Endothelial cell (in vitro differentiated cells): Measurements from ENCODE around the gene SLC9A3. TPM values are rescaled to one million over a fixed set of nuclear protein-coding genes. Genes with fewer than 3 reads are reported as not detected.

Experiments
- DNase-seq: peaks from one replicate; pipeline ENCODE4 v3.0.0; 2021; ENCODE audit warnings: low spot score
- H3K27ac Mint-ChIP-seq: one replicate; pipeline ENCODE4 v1.8.0; 2021; ENCODE audit warnings: mixed read lengths, inconsistent platforms; ENCODE audit not compliant: unreplicated experiment
- H3K27me3 Mint-ChIP-seq: one replicate; pipeline ENCODE4 v1.8.0; 2021; ENCODE audit warnings: mild to moderate bottlenecking, moderate library complexity, mixed read lengths, inconsistent platforms; ENCODE audit not compliant: unreplicated experiment
- H3K36me3 Mint-ChIP-seq: one replicate; pipeline ENCODE4 v1.8.0; 2021; ENCODE audit warnings: mild to moderate bottlenecking, low read depth, mixed read lengths, inconsistent platforms; ENCODE audit not compliant: unreplicated experiment
- H3K4me1 Mint-ChIP-seq: one replicate; pipeline ENCODE4 v1.8.0; 2021; ENCODE audit warnings: mild to moderate bottlenecking, mixed read lengths, inconsistent platforms; ENCODE audit not compliant: unreplicated experiment
- H3K4me3 Mint-ChIP-seq: one replicate; pipeline ENCODE4 v1.8.0; 2021; ENCODE audit warnings: mild to moderate bottlenecking, mixed read lengths, inconsistent platforms; ENCODE audit not compliant: unreplicated experiment
- H3K9me3 Mint-ChIP-seq: one replicate; pipeline ENCODE4 v1.8.0; 2021; ENCODE audit warnings: mixed read lengths, inconsistent platforms; ENCODE audit not compliant: unreplicated experiment
- CTCF ChIP-seq: fragments of 200-600 bp; sonication (generic); IDR thresholded peaks from one replicate; pipeline ENCODE4 v1.5.0; 2021; ENCODE audit warnings: antibody characterized with exemption; ENCODE audit not compliant: unreplicated experiment
- total RNA-seq: library from RNA; stranded (reverse); fragmentation: NEBNext Ultra II Directional; extraction: Animal tissue kit (Norgen Biotek cat#: 25700); gene quantifications from one replicate; pipeline ENCODE4 v1.2.1, GENCODE V29; 2021; ENCODE audit not compliant: unreplicated experiment

The SLC9A3 gene
- total RNA-seq, 1 donor from 2014 or later = 1.1 TPM

DNA sequence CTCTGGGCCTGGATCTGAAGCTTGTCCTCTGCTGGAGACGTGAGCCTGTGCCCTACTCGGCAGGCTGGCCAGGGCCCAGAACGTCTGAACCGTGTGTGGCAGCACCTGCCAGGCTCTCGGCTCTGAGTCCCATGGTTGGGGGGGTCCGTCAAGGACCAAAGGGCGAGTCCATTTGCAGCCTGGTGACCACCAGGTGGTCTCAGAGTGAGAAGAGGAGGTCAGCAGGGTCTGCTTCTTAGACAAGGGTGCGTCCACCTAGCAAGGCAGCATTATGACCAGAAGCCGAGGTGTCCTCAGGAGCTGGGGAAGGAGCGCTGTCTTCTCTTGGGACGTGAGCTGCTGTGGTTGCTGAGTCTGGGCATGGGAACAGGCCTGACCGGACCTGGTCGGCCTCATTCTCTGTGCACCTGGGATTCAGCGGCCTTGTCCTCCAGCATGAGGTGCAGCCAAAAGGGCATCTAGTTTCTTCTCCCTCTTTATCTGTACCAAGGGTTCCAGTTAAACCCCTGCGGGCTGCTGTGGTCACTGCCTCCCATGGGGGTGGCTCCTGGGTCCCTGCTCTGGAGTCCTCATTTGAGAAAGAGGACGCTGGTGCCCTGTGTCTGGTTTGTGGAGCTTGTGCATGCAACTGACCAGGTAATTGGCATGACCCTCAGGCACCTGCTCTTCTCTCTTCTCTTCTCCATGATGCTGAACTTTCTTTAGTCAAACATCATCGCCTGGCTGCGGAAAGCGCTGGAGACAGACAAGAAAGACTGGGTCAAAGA is 66.9 kb downstream of the SLC9A3 start:
- Mint-ChIP-seq H3K4me1 (peaks cover 10% of the 10 kb centered on the region), H3K27ac (no peak overlapping the region), H3K27me3 (no peaks in the 10 kb centered on the region), H3K9me3 (no peaks in the 10 kb centered on the region), H3K4me3 (no peak overlapping the region), H3K36me3 (peaks cover 58% of the 10 kb centered on the region)
- TF ChIP-seq CTCF = no peak
- DNase-seq = no peak

- Mint-ChIP-seq H3K4me3 (no peak overlapping the region), H3K36me3 (peaks cover 58% of the 10 kb centered on the region), H3K27me3 (peaks cover 1% of the 10 kb centered on the region), H3K27ac (no peak overlapping the region), H3K4me1 (peaks cover 10% of the 10 kb centered on the region), H3K9me3 (no peaks in the 10 kb centered on the region)
- no peak for TF ChIP-seq CTCF
- no peak for DNase-seq
These were observed 67.7 kb downstream of the SLC9A3 start for GRCh38 chr5:456351-457194.

DNA sequence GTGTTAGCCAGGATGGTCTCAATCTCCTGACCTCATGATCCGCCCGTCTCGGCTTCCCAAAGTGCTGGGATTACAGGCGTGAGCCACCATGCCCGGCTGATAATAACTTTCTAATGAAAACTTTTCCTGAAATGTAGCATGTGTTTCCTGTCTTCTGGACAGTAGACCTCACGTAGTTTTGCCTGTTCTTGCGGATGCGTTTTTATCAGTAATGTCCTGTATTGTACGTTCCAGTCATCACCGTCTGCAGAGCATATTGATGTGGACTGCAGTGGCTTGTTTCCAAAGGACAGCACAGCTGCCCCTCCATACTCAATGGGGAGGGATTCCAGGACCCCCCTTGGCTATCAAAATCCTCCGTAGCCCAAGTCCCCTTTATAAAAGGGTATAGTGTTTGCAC is 68.4 kb downstream of the SLC9A3 start:
- Mint-ChIP-seq H3K36me3 (peaks cover 56% of the 10 kb centered on the region), H3K4me3 (no peak overlapping the region), H3K4me1 (peaks cover 10% of the 10 kb centered on the region), H3K27me3 (peaks cover 1% of the 10 kb centered on the region), H3K9me3 (no peaks in the 10 kb centered on the region), H3K27ac (no peak overlapping the region)
- no peak for DNase-seq
- TF ChIP-seq CTCF = no peak

DNA sequence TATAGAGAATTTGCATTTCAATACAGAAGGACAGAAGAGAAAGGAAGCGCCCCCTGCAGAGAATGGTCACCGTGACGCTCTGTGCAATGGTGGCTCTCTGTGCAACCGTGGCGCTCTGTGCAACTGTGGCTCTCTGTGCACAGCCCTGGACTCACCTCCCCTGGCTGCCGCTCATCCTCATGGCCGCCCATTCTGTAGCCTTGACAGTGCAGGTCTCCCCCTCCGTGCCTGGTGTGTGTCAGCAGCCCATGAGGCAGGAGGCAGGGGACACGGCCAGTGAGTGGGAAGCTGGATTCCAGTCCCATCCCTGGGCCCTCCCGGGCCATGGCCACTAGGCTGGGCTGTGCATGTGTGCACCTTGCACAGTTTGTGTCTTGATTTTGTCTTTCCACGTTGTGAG is 69.3 kb downstream of the SLC9A3 start:
- no peak for DNase-seq
- H3K4me1 Mint-ChIP-seq = peaks cover 10% of the 10 kb centered on the region
- H3K27ac Mint-ChIP-seq = no peak overlapping the region
- H3K9me3 Mint-ChIP-seq = no peaks in the 10 kb centered on the region
- H3K36me3 Mint-ChIP-seq = peaks cover 52% of the 10 kb centered on the region
- peaks cover 1% of the 10 kb centered on the region for H3K27me3 Mint-ChIP-seq
- no peak overlapping the region for H3K4me3 Mint-ChIP-seq
- no peak for TF ChIP-seq CTCF
